HG03066 (cell line): ENCODE measurements around the gene CA9.

Source experiments
- ATAC-seq: cut with Tn5 transposase; IDR thresholded peaks from one replicate; pipeline ENCODE4 v1.9.1; 2021; ENCODE audit warnings: low read depth; ENCODE audit not compliant: unreplicated experiment

The CA9 gene

GRCh38 chr9:35689542-35690293 lies 16.0 kb downstream of the CA9 start, which contains the start of gene TPM2:
TSS of gene TPM2 (minus strand) at chr9:35689925. CDS start at chr9:35689817, 108 bp downstream.
- no peak for ATAC-seq

GRCh38 chr9:35690294-35690613 lies 16.5 kb downstream of the CA9 start:
- no peak for ATAC-seq

- ATAC-seq, result no peak
Observed at GRCh38 chr9:35690614-35691333, 17.0 kb downstream of the CA9 start.

GRCh38 chr9:35691334-35691650 lies 17.6 kb downstream of the CA9 start:
- ATAC-seq, result no peak

GRCh38 chr9:35691757-35692301 lies 18.1 kb downstream of the CA9 start:
- ATAC-seq, result no peak

- no peak for ATAC-seq
Observed at GRCh38 chr9:35695943-35696401, 22.2 kb downstream of the CA9 start.

- no peak for ATAC-seq
Observed at GRCh38 chr9:35696520-35697215, 22.9 kb downstream of the CA9 start.

GRCh38 chr9:35697486-35697885 lies 23.8 kb downstream of the CA9 start:
- no peak for ATAC-seq

GRCh38 chr9:35698231-35698630 lies 24.5 kb downstream of the CA9 start:
- ATAC-seq, result no peak

GRCh38 chr9:35700031-35700430 lies 26.3 kb downstream of the CA9 start:
- ATAC-seq, result no peak

GRCh38 chr9:35700942-35701341 lies 27.2 kb downstream of the CA9 start:
- no peak for ATAC-seq

GRCh38 chr9:35702696-35703095 lies 29.0 kb downstream of the CA9 start:
- no peak for ATAC-seq

GRCh38 chr9:35703906-35704672 lies 30.4 kb downstream of the CA9 start:
- no peak for ATAC-seq

- ATAC-seq, result no peak
Observed at GRCh38 chr9:35705372-35705771, 31.6 kb downstream of the CA9 start.

- no peak for ATAC-seq
Observed at GRCh38 chr9:35705836-35706430, 32.2 kb downstream of the CA9 start.

- no peak for ATAC-seq
Observed at GRCh38 chr9:35706951-35707350, 33.2 kb downstream of the CA9 start.

- no peak for ATAC-seq
Observed at GRCh38 chr9:35708146-35708545, 34.4 kb downstream of the CA9 start.

- ATAC-seq, result no peak
Observed at GRCh38 chr9:35710818-35711500, 37.2 kb downstream of the CA9 start.

- no peak for ATAC-seq
Observed at GRCh38 chr9:35711501-35712428, 38.0 kb downstream of the CA9 start.
